B cell (primary cell): ENCODE data around the gene ACE. TPM values are rescaled to one million over a fixed set of nuclear protein-coding genes. Genes with fewer than 3 reads are reported as not detected.

Experiments used
- ATAC-seq: fragments of 200-7000 bp; cut with Tn5 transposase; one replicate; pipeline ENCODE4 v1.10.0; 2021; ENCODE audit warnings: low read depth, mild to moderate bottlenecking, moderate number of reproducible peaks, moderate library complexity
- CTCF ChIA-PET: fragments of 350-600 bp; sonication (Branson Sonifier 250); formaldehyde crosslinking; loops from one replicate; lab custom pipeline; 2021; ENCODE audit warnings: antibody characterized with exemption, inconsistent platforms; lab: Charles Lee
- POLR2A ChIA-PET: fragments of 350-600 bp; sonication (Branson Sonifier 250); formaldehyde crosslinking; loops from one replicate; lab custom pipeline; 2021; ENCODE audit warnings: antibody characterized with exemption; lab: Charles Lee
- DNase-seq: peaks from one replicate; pipeline ENCODE4 v3.0.0; 2013
- H2AFZ ChIP-seq: 2 replicates; pipeline ENCODE4 v1.6.1; 2012; ENCODE audit warnings: mild to moderate bottlenecking, low read depth, low read length; ENCODE audit not compliant: insufficient read depth, poor library complexity, severe bottlenecking
- H3K27ac ChIP-seq, 2 donors: 1 replicate in 1 of 2; 2 replicates in 1 of 2; pipeline ENCODE4 v1.5.1; 2012 to 2013; ENCODE audit warnings: low read length in 2 of 2, mild to moderate bottlenecking in 2 of 2, moderate library complexity in 1 of 2
- H3K27me3 ChIP-seq, 4 experiments: fragments of 200-600 bp in 1 of 4; sonication (generic) in 1 of 4; replicated peaks in 1 of 4; 1 replicate in 2 of 4; 2 replicates in 2 of 4; pipeline versions ENCODE4 v1.6.1 to v1.7.0; 2013 to 2016; ENCODE audit warnings: low read length in 3 of 4, mild to moderate bottlenecking in 2 of 4, mixed read lengths in 1 of 4, moderate library complexity in 1 of 4; ENCODE audit not compliant: insufficient read depth in 4 of 4, control insufficient read depth in 3 of 4; ENCODE audit errors: control extremely low read depth in 1 of 4
- H3K36me3 ChIP-seq, 2 experiments: replicated peaks in 1 of 2; 1 replicate in 1 of 2; 2 replicates in 1 of 2; pipeline versions ENCODE4 v1.6.1 to v1.7.1; 2013; ENCODE audit warnings: low read length in 1 of 2; ENCODE audit not compliant: insufficient read depth in 2 of 2, control insufficient read depth in 1 of 2; ENCODE audit errors: control extremely low read depth in 1 of 2, extremely low read depth in 1 of 2
- H3K4me1 ChIP-seq, 2 donors: fragments of 200-600 bp in 1 of 2; sonication (generic) in 1 of 2; 1 replicate in 1 of 2; 2 replicates in 1 of 2; pipeline versions ENCODE4 v1.5.1 to v1.6.1; 2013 to 2017; ENCODE audit warnings: low read length in 2 of 2; ENCODE audit not compliant: control insufficient read depth in 2 of 2, insufficient read depth in 2 of 2
- H3K4me2 ChIP-seq: replicated peaks from 2 replicates; pipeline ENCODE3; 2012; ENCODE audit warnings: mild to moderate bottlenecking, low read depth, low read length; ENCODE audit not compliant: poor library complexity, severe bottlenecking
- H3K4me3 ChIP-seq, 5 experiments: fragments of 200-600 bp in 1 of 5; sonication (generic) in 1 of 5; 1 replicate in 3 of 5; 2 replicates in 2 of 5; pipeline versions ENCODE4 v1.5.1 to v1.7.0; 2011 to 2016; ENCODE audit warnings: low read length in 4 of 5, mild to moderate bottlenecking in 4 of 5, low read depth in 2 of 5, control low read depth in 1 of 5, moderate library complexity in 1 of 5; ENCODE audit not compliant: insufficient read depth in 1 of 5; ENCODE audit errors: control extremely low read depth in 1 of 5, extremely low read depth in 1 of 5
- H3K79me2 ChIP-seq: fragments of 200-600 bp; sonication (generic); one replicate; pipeline ENCODE4 v1.6.0; 2016; ENCODE audit warnings: low read length; ENCODE audit not compliant: control insufficient read depth, insufficient read depth
- H3K9ac ChIP-seq: fragments of 200-600 bp; sonication (generic); 2 replicates; pipeline ENCODE4 v1.6.1; 2017; ENCODE audit warnings: mild to moderate bottlenecking, low read length, moderate library complexity
- H3K9me3 ChIP-seq, 3 donors: one replicate each; pipeline versions ENCODE4 v1.6.1 to v1.7.1; 2013; ENCODE audit warnings: low read length in 2 of 3; ENCODE audit not compliant: control insufficient read depth in 2 of 3, insufficient read depth in 1 of 3; ENCODE audit errors: control extremely low read depth in 1 of 3
- H4K20me1 ChIP-seq: 2 replicates; pipeline ENCODE4 v1.6.0; 2012; ENCODE audit warnings: mild to moderate bottlenecking, low read length; ENCODE audit not compliant: insufficient read depth, control insufficient read depth, poor library complexity, severe bottlenecking
- H3K27ac Mint-ChIP-seq: one replicate; pipeline ENCODE4 v1.8.0; 2021; ENCODE audit warnings: mixed read lengths
- H3K27me3 Mint-ChIP-seq: one replicate; pipeline ENCODE4 v1.8.0; 2021; ENCODE audit warnings: mixed read lengths
- H3K4me1 Mint-ChIP-seq: one replicate; pipeline ENCODE4 v1.8.0; 2021; ENCODE audit warnings: mixed read lengths
- H3K4me3 Mint-ChIP-seq: one replicate; pipeline ENCODE4 v1.8.0; 2021; ENCODE audit warnings: mixed read lengths
- H3K9me3 Mint-ChIP-seq: one replicate; pipeline ENCODE4 v1.8.0; 2022; ENCODE audit warnings: mixed read lengths; ENCODE audit not compliant: insufficient read depth
- EZH2 ChIP-seq: IDR thresholded peaks from 2 replicates; pipeline ENCODE4 v1.6.1; 2012; ENCODE audit warnings: borderline replicate concordance, low read depth, mild to moderate bottlenecking, moderate library complexity, low read length; ENCODE audit not compliant: insufficient read depth, poor library complexity, severe bottlenecking
- WGBS: methylation state at CpG from one replicate; pipeline ENCODE4 v1.1.5; 2013; ENCODE audit warnings: missing lambda C conversion rate; ENCODE audit not compliant: insufficient coverage; 5-methylcytosine and 5-hydroxymethylcytosine counted together
- intact Hi-C: fragments of 100-400 bp; cut with micrococcal nuclease; formaldehyde crosslinking; loops from one replicate; pipeline ENCODE4 v1.10.0; 2022
- polyA plus RNA-seq: library from polyadenylated mRNA; depleted of rRNA; stranded (reverse); fragments of >200 nt; gene quantifications from 2 replicates; pipeline ENCODE4 v1.2.3, GENCODE V29; 2012
- total RNA-seq, 2 donors: library from RNA; stranded (reverse); fragments of 120-200 nt in 1 of 2; gene quantifications; 1 replicate in 1 of 2; 2 replicates in 1 of 2; pipeline versions ENCODE4 v1.2.3 to v1.2.4, GENCODE V29; 2013 to 2022
- TF ChIP-seq, protein P1 (sequence below): fragments of 200-600 bp; IDR thresholded peaks from one replicate; pipeline ENCODE4 v1.8.0; 2022; ENCODE audit warnings: antibody characterized with exemption, mild to moderate bottlenecking

Gene ACE
- total and polyA plus RNA-seq, 2 donors (not counting 1 experiment from before 2014, with no cell fraction given): 0.67 to 2.6 TPM

DNA sequence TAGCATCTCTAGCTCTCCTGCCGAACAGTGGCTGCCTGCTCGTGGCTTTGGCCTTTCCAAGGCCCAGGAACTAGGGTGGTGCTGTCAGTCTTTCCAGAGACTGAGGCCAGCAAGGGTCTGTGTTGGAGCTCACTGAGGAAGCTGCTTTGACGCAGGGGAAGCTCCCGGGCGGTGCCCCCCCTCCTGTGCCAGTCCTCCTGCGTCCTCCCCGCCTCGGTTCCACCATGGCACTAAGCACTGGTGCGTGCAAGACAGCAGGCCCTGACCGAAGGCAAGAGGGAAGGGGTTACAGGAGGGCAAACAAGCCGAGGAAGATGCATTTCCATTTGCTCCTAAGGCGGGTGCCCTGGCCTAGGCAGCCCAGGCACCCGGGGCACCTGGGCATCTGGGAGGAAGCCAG lies 35.2 kb upstream of the ACE start:
- H3K79me2 ChIP-seq: no peaks in the 10 kb centered on the region
- no peaks in the 10 kb centered on the region for H3K36me3 ChIP-seq
- ChIA-PET POLR2A (interaction anchor here (0.6 to 0.7 kb wide), 2 partner anchors 20 to 180 kb away, joined by 3 to 4 read pairs; no protein-coding TSS in a partner anchor), CTCF (interaction anchor here (0.9 to 4.9 kb wide), 3 partner anchors 16 to 171 kb away, joined by 3 to 26 read pairs (median 8); no protein-coding TSS in a partner anchor)
- Mint-ChIP-seq H3K27ac (no peak overlapping the region), H3K9me3 (no peaks in the 10 kb centered on the region), H3K4me3 (no peak overlapping the region), H3K27me3 (no peaks in the 10 kb centered on the region), H3K4me1 (peaks cover 26% of the 10 kb centered on the region)
- H3K9me3 ChIP-seq: no peaks in the 10 kb centered on the region
- WGBS: 94% methylated on average over 13 of the region's 13 CpGs
- no peak overlapping the region for H2AFZ ChIP-seq
- H3K4me3 ChIP-seq: no peak overlapping the region
- DNase-seq: no peak
- H3K9ac ChIP-seq: no peak overlapping the region
- intact Hi-C loops: no loop called here
- no peak overlapping the region for H3K4me2 ChIP-seq
- H3K27ac ChIP-seq: no peak overlapping the region
- H3K27me3 ChIP-seq: no peaks in the 10 kb centered on the region
- no peaks in the 10 kb centered on the region for H4K20me1 ChIP-seq
- no peak for ATAC-seq
- peaks cover 13 to 29% of the 10 kb centered on the region in 2 donors for H3K4me1 ChIP-seq
- TF ChIP-seq, protein P1, sequence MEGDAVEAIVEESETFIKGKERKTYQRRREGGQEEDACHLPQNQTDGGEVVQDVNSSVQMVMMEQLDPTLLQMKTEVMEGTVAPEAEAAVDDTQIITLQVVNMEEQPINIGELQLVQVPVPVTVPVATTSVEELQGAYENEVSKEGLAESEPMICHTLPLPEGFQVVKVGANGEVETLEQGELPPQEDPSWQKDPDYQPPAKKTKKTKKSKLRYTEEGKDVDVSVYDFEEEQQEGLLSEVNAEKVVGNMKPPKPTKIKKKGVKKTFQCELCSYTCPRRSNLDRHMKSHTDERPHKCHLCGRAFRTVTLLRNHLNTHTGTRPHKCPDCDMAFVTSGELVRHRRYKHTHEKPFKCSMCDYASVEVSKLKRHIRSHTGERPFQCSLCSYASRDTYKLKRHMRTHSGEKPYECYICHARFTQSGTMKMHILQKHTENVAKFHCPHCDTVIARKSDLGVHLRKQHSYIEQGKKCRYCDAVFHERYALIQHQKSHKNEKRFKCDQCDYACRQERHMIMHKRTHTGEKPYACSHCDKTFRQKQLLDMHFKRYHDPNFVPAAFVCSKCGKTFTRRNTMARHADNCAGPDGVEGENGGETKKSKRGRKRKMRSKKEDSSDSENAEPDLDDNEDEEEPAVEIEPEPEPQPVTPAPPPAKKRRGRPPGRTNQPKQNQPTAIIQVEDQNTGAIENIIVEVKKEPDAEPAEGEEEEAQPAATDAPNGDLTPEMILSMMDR: no peak
- TF ChIP-seq EZH2: no peak

DNA sequence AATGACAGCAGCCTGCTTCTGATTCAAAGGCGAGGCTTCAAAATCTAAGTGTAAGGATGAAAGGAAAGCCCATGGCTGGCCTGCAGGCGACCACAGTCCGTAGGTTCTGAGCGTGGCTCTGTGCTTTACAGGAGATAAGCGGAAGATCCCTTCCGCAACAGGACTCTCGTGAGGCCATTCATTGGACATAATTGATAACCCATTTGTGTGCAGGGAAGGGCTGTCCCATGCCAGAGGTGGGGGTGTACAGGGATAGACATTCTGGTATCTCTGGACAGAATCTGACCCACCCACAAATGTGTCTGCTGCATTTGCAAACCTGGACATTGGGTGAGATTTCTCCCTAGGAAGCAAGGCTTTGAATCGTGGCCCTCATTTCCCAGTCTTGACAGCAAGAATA lies 34.8 kb upstream of the ACE start:
- ATAC-seq: no peak
- no peak overlapping the region for H3K4me3 Mint-ChIP-seq
- intact Hi-C loops: no loop called here

More for the DNA sequence above, 34.8 kb upstream of the ACE start:
- Mint-ChIP-seq H3K27me3 (no peaks in the 10 kb centered on the region), H3K27ac (no peak overlapping the region), H3K9me3 (no peaks in the 10 kb centered on the region), H3K4me1 (peaks cover 28% of the 10 kb centered on the region)
- 96% methylated on average over 8 of the region's 8 CpGs for WGBS
- Histone ChIP-seq H3K9ac (no peak overlapping the region), H3K4me2 (no peak overlapping the region), H4K20me1 (no peaks in the 10 kb centered on the region), H3K36me3 (no peaks in the 10 kb centered on the region), H2AFZ (no peak overlapping the region), H3K79me2 (no peaks in the 10 kb centered on the region), H3K27me3 (no peaks in the 10 kb centered on the region), H3K4me3 (no peak overlapping the region), H3K4me1 (peaks cover 17 to 33% of the 10 kb centered on the region in 2 donors), H3K27ac (no peak overlapping the region), H3K9me3 (no peaks in the 10 kb centered on the region)
- POLR2A ChIA-PET: no interaction called here
- CTCF ChIA-PET: interaction anchor here (0.9 to 4.9 kb wide), 4 partner anchors 16 to 268 kb away, joined by 3 to 26 read pairs (median 6); no protein-coding TSS in a partner anchor
- TF ChIP-seq, protein P1: no peak
- no peak for TF ChIP-seq EZH2
- DNase-seq: no peak
